Activated CD4-positive, alpha-beta T cell treated with anti-CD3 and anti-CD28 coated beads, Interleukin-2, amount 50 U/mL, for 24 hours (primary cell): ENCODE results near the gene DNAH1.

Experiments used
- DNase-seq, 2 donors: peaks; one replicate each; pipeline ENCODE4 v3.0.0-alpha.2; 2020; ENCODE audit warnings: low read depth in 1 of 2, low spot score in 1 of 2

Gene DNAH1

DNA sequence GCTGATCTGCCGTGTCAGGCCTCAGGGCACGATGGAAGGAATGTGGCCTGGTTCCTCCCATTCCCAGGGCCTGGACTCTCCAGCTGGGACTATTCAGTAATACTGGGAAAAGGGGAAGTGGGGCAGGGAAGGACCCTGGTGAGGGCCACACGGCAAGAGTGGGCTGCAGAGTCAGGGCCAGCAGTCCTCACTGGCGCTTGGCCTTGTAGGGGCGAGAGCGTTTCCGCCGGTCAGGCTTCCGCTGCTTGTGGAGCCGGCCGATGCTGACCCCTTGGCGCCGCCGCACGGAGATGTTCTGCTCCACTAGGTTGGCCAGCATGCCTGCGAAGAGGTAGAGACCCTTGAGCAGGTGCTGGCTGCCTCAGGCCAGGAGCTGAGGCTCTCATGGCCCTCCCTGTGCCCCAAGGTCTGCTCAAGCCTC lies 86.0 kb downstream of the DNAH1 start:
- DNase-seq = no peak

DNA sequence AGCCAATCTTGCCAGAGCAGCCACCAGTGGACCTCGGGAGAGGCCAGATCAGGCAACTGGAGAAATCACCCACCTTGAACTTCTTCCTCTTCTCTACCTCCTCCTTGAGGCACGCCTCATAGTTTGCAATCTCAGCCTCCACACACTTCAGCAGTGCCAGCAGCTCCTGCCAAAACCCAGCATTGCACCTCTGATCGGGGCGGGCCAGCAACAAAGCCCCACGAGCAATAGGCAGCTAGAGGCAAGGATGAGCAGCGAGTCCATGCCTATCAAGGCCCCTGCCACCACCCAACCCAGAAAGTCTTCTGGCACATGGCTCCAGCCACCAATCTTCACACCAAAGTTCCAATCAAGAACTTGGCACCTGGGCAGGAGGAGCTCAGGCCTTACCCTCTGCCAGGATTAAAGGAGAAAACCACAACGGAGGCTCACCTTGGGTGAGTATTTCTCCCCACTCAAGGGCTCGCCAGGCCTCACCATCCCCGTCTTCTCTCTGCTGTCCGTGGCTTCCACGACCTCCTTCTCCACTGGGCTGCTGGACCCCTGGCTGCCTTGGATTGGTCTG lies 86.7 kb downstream of the DNAH1 start:
- no peak for DNase-seq

DNA sequence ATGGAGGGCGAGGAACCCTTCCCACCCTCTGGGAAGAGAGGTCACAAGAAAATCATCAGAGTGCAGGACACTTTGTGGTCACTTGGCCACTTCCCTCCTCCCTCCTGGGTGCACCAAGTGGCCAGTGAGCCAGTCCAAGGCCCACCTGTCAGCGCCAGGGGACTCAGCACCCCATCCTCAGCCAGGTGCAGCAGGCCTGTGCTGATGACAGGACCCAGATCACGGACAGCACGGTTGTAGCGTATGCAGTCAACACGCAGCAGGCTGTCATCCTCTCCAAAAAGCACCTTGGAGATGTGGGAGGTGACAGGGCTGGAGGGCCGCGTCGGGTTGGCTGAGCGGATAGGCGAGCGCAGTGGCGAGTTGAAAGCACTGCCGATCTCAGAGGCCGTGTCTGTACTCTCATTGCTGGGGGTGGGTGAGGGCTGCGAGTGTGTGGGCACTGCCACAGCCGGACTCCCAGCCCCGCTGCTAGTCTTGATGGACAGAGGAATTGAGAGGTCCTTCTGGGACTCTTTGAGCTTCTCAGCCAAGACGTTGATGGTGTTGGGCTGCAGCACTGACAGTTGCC lies 87.2 kb downstream of the DNAH1 start:
- no peak for DNase-seq

DNA sequence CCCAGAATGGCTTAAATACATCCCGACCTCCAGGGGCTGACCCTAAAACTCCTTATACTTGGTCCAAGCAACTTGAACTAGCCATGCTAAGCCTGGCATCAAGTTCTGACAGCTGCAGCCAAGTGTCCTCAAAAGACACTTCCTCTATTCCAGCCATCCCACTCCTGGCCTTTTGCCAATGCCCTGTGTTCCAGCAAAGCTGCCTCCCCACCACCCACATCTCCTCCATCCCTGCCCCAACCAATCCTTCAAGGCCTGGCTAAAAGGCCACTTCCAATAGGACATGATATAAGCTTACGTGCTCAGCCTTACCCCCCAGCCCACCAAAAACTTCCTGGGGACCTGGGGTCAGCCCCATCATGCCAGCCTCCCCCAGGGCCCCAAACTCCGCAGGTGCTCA lies 87.8 kb downstream of the DNAH1 start:
- no peak for DNase-seq

DNA sequence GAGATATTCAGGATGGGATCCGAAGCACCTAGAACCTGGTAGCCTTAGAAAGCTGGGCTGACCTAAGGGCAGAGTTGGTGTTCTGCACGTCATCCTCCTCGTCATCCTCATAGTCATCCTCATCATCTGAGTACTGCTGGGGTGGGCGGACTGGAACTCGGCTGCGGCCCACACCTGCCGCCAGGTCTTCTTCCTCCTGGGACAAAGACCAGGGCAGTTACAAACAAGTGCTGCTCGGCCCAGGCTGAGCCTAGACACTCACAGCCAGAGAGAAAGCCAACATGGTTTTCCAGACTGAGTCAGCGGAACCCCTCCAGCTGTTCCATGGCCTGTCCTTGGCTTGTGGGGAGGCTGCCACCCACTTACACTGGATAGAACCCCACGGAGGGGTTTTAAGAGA lies 88.3 kb downstream of the DNAH1 start:
- no peak for DNase-seq

DNA sequence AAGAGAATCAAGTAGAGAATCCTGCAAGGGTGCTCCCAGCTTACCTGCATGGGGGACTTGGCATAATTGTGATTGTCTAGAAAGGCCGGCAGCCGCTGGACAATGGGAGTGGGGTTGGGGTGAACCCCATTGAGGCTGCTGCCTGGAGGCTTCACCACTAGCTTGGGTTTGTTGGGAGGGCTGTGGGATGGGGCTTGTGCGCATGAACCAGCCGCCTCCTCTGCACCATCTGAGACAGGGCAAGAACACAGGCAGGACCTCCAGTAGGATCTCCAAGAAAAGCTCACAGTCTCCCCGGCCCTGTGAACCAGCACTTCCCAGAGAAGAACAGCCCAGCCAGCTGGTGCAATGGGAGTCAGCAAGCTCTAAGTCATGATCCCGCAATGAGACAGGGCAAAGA lies 88.9 kb downstream of the DNAH1 start:
- DNase-seq = no peak

DNA sequence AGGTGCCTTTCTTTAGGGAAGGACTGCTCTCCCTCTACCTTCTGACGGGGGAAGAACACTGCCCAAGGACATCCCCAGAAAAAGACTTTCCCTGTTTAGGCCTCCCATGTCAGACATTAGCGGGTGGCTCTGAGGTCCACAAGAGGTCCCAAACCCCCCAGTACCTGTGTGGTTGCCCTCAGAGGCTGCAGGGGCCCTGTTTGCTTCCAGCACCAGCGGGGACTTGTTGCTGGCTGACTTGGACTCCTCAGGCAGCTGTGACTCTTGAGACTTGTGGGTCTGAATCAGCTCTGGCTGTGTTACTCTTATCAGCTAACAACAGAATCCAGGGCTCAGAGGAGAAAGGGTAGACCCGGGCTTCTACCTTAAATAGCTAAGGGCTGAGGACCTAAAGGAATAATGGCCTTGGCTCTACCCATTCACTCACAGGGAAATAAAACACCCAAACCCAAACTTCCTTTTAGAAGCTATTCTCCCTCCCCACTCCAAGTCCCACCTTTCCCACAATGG lies 89.5 kb downstream of the DNAH1 start:
- DNase-seq = no peak

DNA sequence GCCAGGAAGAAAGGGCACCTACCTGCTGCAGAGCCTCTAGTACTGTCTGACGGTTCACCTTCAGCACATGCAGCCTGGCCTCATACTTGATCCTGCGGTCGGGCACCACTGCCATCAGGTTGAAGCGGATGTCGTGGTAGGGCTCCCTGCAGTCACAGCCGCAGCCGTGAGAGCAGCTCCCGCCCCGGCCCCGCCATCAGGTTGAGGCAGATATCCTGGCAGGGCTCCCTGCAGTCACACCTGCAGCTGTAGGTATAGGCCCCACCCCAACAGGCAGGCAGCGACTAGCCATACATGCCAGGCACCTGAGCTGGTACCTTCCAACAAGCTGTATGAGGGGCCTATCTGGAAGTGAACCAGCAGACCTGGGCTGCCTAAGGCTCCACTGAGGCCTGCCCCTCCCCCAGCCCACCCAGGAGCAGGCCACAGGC lies 90.1 kb downstream of the DNAH1 start:
- no peak for DNase-seq

DNA sequence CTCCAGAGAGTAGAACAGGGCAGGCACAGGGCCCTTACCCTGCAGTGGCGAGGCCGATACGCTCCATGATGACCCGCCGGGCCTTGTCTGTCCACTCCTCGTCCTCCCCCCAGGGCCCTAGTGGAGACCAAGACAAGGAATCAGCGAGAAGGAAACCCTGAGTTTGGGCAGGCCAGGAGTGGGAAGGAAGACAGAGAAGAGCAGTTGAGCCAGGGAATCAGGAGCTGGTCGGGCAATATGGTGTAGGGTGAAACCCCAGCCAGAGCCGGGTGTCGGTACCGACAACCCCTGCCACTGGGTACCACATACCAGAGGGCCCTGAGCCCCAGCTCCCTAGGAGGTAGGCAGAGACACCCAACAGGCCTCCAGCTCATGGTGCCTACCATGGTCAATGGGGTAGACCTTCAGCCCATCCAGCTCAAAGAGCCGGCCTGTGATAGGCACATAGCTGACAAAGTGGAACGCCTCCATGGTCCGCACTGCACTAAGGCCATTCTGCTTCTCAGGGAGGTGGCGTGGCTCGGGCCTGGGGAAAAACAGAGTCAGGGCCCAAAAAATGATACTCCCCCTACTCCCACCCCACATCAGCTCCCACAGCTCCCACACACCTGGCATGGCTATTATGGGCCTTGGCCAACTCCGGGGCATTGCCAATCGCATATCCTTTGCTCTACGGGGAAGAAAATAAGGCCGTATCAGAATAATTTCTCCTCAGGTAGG lies 90.8 kb downstream of the DNAH1 start:
- no peak for DNase-seq

DNA sequence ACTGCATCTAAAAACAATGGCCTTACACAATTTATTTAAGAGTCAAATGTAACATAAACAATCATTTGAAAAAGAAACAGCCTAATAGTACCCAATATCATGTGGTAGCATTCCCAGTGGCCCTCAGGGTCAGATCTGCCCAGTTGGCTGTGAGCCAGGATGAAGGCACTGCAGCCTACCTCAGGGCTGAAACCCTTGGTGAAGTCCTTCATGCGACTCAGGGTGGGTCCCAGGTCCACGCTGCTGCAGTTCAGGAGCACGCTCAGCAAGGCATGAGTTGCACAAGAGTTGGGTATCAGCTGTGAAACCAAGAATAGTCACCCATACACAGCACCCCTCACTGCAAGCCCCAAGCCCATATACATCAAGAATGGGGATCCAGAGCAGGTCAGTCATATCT lies 91.7 kb downstream of the DNAH1 start:
- no peak for DNase-seq

DNA sequence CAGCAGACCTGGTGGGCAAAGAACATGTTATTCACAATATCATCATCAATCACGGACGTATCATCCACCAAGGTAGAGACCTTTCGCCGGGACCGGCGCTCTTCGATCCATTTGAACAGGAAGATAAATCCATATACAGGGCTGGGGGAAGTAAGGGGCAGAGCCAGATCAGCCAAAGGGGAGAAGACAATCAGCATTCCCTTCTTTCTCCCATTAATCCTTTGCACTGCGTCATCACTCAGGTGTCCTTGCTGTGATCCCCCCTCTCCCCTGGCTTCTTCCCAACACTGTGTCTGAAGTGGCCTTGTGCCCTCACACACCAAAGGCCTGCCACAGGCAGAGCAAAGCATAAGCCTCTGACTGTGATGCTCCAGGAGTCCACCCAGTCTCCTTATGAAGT lies 92.3 kb downstream of the DNAH1 start:
- no peak for DNase-seq

DNA sequence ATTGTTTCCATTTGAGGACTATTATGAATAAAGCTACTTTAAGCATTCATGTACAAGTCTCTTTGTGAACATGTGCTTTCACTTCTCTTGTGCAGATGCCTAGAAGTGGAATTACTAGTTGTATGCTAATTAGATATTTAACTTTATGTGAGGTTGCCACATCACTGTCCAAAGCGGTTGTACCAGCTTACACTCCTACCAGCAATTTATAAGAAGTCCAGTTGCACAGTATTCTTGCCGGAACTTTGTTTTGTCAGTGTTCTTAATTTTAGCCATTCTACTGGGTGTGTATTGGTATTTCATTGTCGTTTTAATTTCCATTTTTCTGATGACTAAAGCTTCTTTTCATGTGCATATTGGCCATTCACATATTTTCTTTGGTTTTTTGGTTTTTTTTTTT lies 99.7 kb downstream of the DNAH1 start:
- no peak for DNase-seq

DNA sequence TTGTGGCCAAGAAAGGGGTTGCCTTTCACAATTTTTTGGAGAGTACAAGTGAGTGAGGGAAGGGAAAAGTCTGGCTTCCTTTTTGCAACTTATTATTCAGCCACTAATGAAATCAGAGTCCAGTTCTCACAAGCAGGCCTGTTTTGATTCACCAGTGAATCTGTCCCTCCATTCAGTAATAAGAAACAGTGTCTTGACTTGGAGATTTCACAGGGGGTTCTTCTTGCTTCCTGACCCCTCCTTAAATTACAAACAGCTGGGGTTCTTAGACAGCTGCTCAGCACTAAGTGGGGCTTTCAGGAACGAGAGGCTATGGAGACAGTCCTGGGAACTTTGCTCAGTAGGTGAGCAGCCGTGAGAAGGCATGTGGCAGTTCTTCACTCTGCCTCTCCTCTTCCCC lies 104.3 kb downstream of the DNAH1 start:
- DNase-seq = no peak

DNA sequence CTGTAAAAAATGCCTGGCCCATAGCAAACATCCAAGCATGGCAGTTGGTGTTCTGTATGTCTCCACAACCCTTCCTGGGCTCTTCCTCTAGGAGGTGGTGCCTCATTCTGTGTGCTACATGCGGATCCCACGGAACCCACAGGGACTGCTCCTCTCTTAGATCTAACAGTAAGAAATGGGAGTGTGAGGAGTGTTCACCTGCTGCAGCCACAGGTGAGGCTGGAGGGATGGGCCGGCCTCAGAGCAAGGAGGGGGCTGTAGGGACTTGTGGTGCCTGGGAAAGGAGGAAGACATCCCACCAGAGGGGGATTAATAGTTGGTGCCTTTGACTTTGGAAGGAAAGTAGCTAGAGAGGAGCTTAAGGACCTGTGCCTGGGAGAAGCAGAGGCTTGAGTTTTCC lies 106.5 kb downstream of the DNAH1 start:
- DNase-seq = no peak

DNA sequence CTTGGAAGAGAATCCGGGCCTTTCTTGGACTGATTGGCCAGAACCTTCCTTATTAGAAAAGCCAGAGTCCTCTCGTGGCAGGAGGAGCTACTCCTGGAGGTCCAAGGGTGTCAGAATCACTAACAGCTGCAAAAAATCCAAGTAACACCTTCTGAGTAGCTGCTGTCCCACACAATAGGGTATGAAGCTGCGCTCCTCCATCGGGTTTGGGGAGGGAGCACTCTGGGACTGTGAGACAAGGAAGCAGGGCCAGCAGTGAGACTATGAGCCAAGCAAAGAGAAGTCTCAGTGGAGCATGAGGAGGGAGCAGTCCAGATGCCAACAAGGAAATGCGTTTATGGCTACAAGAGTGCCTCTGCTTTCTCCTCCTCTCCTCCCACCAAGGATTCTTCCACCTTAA lies 107.1 kb downstream of the DNAH1 start:
- no peak for DNase-seq

DNA sequence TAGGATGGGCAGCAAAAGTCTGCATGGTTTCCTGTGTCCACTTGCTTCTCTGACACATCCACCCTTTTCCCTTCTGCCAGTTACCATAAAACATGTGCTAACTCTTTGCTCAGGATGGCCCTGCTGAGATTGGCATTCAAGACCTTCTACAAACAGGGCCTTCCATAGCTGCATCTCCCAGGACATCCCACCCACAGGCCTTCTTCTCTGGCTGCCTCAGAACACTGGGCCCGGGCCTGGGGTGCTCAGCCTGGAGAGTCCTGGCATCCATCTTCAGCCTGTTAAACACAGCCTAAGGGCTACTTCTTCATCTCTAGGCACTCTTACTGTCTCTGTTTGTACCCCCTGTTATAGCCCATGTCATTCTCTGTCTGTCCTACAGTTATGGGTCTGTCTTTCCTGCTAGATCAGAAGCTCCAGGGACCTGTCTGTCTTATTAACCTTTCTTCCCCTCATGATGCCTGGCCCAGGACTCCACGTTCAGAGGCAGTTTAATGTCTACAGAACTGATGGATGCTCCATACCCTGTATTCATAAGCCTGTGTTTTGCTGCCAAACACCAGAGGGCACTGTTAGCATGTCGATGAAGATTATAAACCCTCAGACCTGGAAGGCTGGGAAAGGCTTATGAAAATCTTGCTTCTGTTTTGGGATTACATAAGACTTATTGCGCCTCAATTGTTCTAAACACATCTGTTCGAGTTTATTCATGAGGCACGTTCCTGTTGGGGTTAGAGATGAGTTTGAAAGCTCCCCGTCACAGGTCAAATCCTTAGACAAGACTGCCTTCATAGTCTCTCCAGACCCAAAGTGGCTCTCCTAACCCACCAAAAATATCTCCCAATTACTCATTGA lies 112.3 kb downstream of the DNAH1 start:
- peak in 1 of 2 donors; percentile 42 for DNase-seq

DNA sequence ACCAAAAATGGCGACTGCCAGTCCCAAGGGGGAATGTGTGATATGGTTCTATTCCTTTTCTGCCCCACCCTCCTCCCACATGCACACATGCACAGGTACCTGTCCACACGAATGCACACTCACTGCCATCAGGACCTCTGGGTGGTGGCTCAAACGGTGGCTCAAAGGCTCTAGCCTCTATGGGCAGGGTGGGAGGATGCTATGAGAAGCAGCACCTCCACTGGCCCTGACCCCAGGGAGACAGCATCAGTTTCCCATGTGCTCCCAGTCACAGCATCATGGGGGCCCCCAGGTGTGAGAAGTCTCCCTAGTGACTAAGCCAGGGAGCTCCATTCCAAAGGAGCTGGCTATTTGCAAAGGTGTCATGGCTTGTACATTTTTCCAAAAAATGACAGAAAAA lies 112.9 kb downstream of the DNAH1 start:
- no peak for DNase-seq

DNA sequence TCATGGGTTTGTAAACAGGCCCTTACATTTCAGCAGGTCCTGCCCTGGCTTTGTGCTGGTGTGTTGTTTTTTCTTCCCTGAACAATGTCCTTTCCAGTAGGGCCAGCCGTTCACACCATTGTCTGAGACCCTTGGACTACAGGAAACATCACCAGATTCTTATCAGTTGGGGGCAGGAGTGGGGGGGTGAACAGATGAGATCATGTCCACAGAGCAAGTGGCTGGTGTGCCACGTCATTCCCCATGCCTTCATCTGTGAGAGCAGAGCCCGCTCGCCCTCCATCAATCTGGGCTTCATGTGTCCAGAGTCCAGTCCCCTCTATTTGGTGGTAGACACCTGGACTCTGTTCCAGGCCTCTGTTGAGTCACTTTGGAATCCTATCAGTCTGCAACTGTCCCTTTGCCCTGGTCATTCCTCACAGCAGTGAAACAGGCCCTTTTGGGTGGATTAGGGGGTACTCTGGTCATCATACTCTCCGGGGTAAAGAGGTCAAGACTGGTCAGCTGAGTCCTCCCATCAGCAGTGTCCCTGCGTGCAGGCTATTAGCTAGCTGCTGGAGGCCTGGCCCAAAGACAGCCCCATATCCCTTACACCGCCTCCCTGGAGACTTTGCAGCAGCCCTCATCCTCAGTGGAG lies 113.8 kb downstream of the DNAH1 start:
- DNase-seq = no peak

DNA sequence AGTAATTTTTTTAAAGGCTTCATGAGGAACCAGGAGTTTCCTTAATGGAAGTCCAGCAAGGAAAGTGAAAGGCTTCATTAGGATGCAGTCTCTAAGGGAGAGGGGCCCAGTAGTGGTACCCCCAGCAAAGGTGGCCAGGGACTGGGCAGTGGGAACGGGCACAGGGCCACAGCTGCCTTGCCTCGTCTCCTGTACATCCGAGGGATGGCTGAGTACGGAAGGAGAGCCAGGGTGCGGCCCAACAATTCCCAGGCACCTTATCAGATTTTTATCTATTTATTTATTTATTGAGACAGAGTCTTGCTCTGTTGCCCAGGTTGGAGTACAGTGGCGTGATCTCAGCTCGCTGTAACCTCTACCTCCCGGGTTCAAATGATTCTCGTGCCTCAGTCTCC lies 114.3 kb downstream of the DNAH1 start:
- no peak for DNase-seq

DNA sequence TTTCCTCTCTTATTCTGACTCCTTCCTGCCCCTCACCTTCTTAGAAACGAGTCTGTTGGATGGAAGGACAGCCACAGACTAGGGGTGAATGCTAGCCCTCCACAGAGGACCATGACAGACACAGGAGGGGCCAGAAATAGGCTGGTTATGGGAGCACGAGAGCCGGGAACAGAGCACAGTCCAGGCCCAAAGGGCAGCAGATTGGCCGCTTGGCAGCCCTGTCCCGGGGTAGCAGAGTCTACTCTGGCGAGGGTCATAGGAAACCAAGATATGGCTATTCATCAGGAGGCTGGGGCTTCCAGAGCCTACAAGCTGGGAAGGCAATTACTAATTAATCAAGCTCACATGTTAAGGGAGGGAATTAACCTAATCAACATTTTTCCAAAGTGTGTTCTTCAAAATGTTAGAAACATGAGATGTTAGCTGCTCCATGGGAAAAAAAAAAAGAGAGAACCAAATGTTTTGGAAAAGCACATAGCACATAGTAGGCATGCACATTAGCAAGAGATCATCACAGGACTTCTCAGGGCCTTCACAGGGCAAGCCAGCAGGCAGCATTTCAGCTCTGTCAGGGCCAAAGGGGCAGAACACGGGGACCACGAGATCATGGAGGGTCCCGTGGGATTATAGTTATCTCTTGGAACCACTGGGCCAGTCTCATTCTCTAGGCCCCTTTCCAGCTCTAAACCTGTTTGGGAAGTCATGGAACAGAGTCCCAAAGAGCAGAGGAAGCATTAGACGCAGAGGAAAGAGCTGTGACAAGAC lies 115.5 kb downstream of the DNAH1 start:
- DNase-seq = no peak

DNA sequence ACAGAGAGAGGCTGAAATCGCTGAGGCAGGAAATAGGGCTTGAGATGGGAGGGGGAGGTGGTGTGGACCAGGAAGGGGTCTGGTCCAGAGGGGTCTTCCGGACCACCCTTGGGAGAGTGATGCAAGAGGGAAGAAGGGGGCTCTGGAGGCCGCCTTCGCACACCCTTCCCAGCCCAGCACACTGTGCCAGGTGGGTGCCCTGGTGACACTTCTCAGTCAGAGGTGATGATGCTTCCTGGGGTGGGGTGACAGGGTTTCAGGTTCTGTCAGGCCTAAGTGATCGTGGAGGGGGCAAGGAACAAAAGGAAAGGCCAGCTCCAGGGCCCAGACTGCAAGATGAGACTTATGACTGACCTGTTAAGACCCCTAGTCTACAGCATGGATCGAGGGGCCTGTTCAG lies 116.1 kb downstream of the DNAH1 start:
- DNase-seq = no peak
